Esophagus squamous epithelium (tissue), 5 donors: ENCODE measurements around the gene MTHFD2L. TPM values are rescaled to one million over a fixed set of nuclear protein-coding genes. Genes with fewer than 3 reads are reported as not detected.

Experiments
- DNase-seq: peaks from one replicate; lab custom pipeline; 2025; lab: John Stamatoyannopoulos, UW
- H3K27ac ChIP-seq, 4 donors: fragments of 200-600 bp; sonication (generic); one replicate each; pipeline ENCODE4 v1.5.1; 2016 to 2019; ENCODE audit warnings: mild to moderate bottlenecking in 1 of 4
- H3K27me3 ChIP-seq, 4 donors: fragments of 200-600 bp; sonication (generic); 1 replicate in 3 of 4; 2 replicates in 1 of 4; pipeline versions ENCODE4 v1.5.1 to v1.6.0; 2017 to 2021; ENCODE audit warnings: antibody characterized with exemption in 1 of 4
- H3K36me3 ChIP-seq, 3 donors: fragments of 200-600 bp; sonication (generic); one replicate each; pipeline ENCODE4 v1.5.1; 2016 to 2019
- H3K4me1 ChIP-seq, 3 donors: fragments of 200-600 bp; sonication (generic); one replicate each; pipeline ENCODE4 v1.5.1; 2017 to 2019
- H3K4me3 ChIP-seq, 4 donors: fragments of 200-600 bp; sonication (generic); 1 replicate in 3 of 4; 2 replicates in 1 of 4; pipeline ENCODE4 v1.5.1; 2016 to 2019; ENCODE audit warnings: mild to moderate bottlenecking in 2 of 4, moderate library complexity in 1 of 4
- H3K9me3 ChIP-seq, 3 donors: fragments of 200-600 bp; sonication (generic); one replicate each; pipeline ENCODE4 v1.5.1; 2016 to 2019
- CTCF ChIP-seq, 6 experiments: fragments of 450-650 bp in 4 of 6; fragments of 200-600 bp in 2 of 6; sonication (generic) in 2 of 6; IDR thresholded peaks; one replicate each; pipeline ENCODE4 v1.5.1; 2016 to 2019; ENCODE audit warnings: antibody characterized with exemption in 6 of 6, mild to moderate bottlenecking in 4 of 6, moderate library complexity in 4 of 6
- POLR2A ChIP-seq, 4 donors: fragments of 450-650 bp; IDR thresholded peaks; one replicate each; pipeline ENCODE4 v1.6.1; 2017; ENCODE audit warnings: antibody characterized with exemption in 4 of 4, mild to moderate bottlenecking in 4 of 4, moderate library complexity in 3 of 4
- WGBS, 2 donors: methylation state at CpG; one replicate each; pipeline ENCODE4 v1.1.5; 2018; 5-methylcytosine and 5-hydroxymethylcytosine counted together
- intact Hi-C: fragments of 100-400 bp; cut with DNase I; formaldehyde crosslinking; loops from one replicate; pipeline ENCODE4 v1.15.0; 2022
- total RNA-seq, 4 donors: library from RNA; depleted of rRNA; stranded (reverse); fragments of >200 nt; gene quantifications; one replicate each; pipeline ENCODE4 v1.1.0, GENCODE V29; 2016
- donor health status: DM: yes; HTN: yes; CAD: no.

Gene MTHFD2L
- total RNA-seq, 4 donors from 2014 or later = 9.9 to 22.9 (median 19.1) TPM

DNA sequence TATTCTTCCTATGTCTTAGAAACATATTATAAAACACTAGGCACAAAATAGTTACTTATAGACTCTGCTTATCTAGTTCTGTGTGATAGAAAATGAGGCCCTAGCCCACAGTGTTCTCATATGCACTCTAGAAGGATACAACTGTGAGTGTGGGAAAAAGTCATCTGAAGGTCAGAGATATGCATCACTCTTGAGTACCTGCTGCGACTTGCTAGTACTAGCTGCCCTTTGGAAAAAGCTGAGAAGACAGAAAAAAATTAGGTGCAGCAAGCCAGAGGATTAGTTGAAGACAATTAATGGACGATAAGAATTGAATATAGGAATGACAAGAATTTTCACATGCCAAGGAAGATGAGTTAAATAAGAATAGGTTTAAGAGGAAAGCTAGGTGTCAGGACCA lies 61.3 kb downstream of the MTHFD2L start:
- TF ChIP-seq POLR2A (IDR thresholded peaks at IDR 0.05) = no peak
- no peak for TF ChIP-seq CTCF (IDR thresholded peaks at IDR 0.05)
- 35 to 42% methylated on average over 2 of the region's 2 CpGs for WGBS, 2 donors
- no peaks in the 10 kb centered on the region for H3K9me3 ChIP-seq
- no peaks in the 10 kb centered on the region for H3K36me3 ChIP-seq
- DNase-seq = no peak
- H3K27ac ChIP-seq = peak overlapping the region in 3 of 4 donors; percentile 39 to 63 (median 59)
- no peak overlapping the region for H3K4me3 ChIP-seq
- intact Hi-C loops = no loop called here
- no peaks in the 10 kb centered on the region for H3K27me3 ChIP-seq
- H3K4me1 ChIP-seq = peaks cover 0 to 46% (median 4%) of the 10 kb centered on the region in 3 donors

- Histone ChIP-seq H3K27me3 (no peaks in the 10 kb centered on the region), H3K9me3 (no peaks in the 10 kb centered on the region), H3K4me3 (no peak overlapping the region), H3K27ac (no peak overlapping the region), H3K4me1 (peaks cover 0 to 23% (median 4%) of the 10 kb centered on the region in 3 donors), H3K36me3 (no peaks in the 10 kb centered on the region)
- no peak for DNase-seq
- no peak for TF ChIP-seq POLR2A (IDR thresholded peaks at IDR 0.05)
- no peak for TF ChIP-seq CTCF (IDR thresholded peaks at IDR 0.05)
- intact Hi-C loops = no loop called here
- WGBS, 2 donors = 85 to 92% methylated on average over 2 of the region's 2 CpGs
Observed at GRCh38 chr4:74223098-74223497, 65.2 kb downstream of the MTHFD2L start.

GRCh38 chr4:74223801-74224200 lies 65.9 kb downstream of the MTHFD2L start:
- TF ChIP-seq CTCF (IDR thresholded peaks at IDR 0.05) = no peak
- no peak for TF ChIP-seq POLR2A (IDR thresholded peaks at IDR 0.05)
- no peaks in the 10 kb centered on the region for H3K27me3 ChIP-seq
- no peak overlapping the region for H3K4me3 ChIP-seq
- H3K9me3 ChIP-seq = no peaks in the 10 kb centered on the region
- no peak overlapping the region for H3K27ac ChIP-seq
- H3K4me1 ChIP-seq = peaks cover 0 to 17% (median 4%) of the 10 kb centered on the region in 3 donors
- intact Hi-C loops = no loop called here
- 82 to 100% methylated on average over 1 of the region's 1 CpG for WGBS, 2 donors
- DNase-seq = no peak
- no peaks in the 10 kb centered on the region for H3K36me3 ChIP-seq

GRCh38 chr4:74228691-74229640 lies 71.0 kb downstream of the MTHFD2L start:
- peak; percentile 58 to 91 (median 76) for TF ChIP-seq CTCF (IDR thresholded peaks at IDR 0.05)
- TF ChIP-seq POLR2A (IDR thresholded peaks at IDR 0.05) = no peak

GRCh38 chr4:74230902-74231499 lies 73.1 kb downstream of the MTHFD2L start:
- Histone ChIP-seq H3K36me3 (no peaks in the 10 kb centered on the region), H3K9me3 (no peaks in the 10 kb centered on the region), H3K27me3 (no peaks in the 10 kb centered on the region), H3K4me1 (peaks cover 0 to 29% (median 3%) of the 10 kb centered on the region in 3 donors), H3K4me3 (no peak overlapping the region), H3K27ac (peak overlapping the region; percentile 32 to 76 (median 56))
- intact Hi-C loops = no loop called here
- 21% methylated on average over 7 of the region's 7 CpGs for WGBS, 2 donors
- TF ChIP-seq CTCF (IDR thresholded peaks at IDR 0.05) = no peak
- TF ChIP-seq POLR2A (IDR thresholded peaks at IDR 0.05) = no peak
- no peak for DNase-seq

More at GRCh38 chr4:74228691-74229640, 71.0 kb downstream of the MTHFD2L start:
- peak overlapping the region in 1 of 4 donors; percentile 72 for H3K27ac ChIP-seq
- intact Hi-C loops = no loop called here
- H3K9me3 ChIP-seq = no peaks in the 10 kb centered on the region
- H3K36me3 ChIP-seq = no peaks in the 10 kb centered on the region
- peaks cover 0 to 29% (median 3%) of the 10 kb centered on the region in 3 donors for H3K4me1 ChIP-seq
- peak; percentile 1 for DNase-seq
- WGBS, 2 donors = 40 to 45% methylated on average over 4 of the region's 4 CpGs
- no peak overlapping the region for H3K4me3 ChIP-seq
- no peaks in the 10 kb centered on the region for H3K27me3 ChIP-seq
